ENCODE measurements around the gene WNT5A.

Gene WNT5A

GRCh38 chr3:55458181-55458790 is 28.8 kb downstream of the WNT5A start:
- H3K4me3 ChIP-seq (ENCODE audit: low read length): no peak overlapping the region
- no peaks in the 10 kb centered on the region for H3K27me3 ChIP-seq (ENCODE audit: control insufficient read depth, low read length)
- no peak overlapping the region for H3K27ac ChIP-seq (ENCODE audit: low read depth, low read length)
- H4K20me1 ChIP-seq (ENCODE audit: control insufficient read depth, insufficient read depth, low read depth, low read length): no peaks in the 10 kb centered on the region
- H3K4me1 ChIP-seq (ENCODE audit: control insufficient read depth, low read length): no peaks in the 10 kb centered on the region
- H3K36me3 ChIP-seq (ENCODE audit: control insufficient read depth, low read length): no peaks in the 10 kb centered on the region
- H3F3A ChIP-seq (ENCODE audit: control insufficient read depth, insufficient read depth): no peaks in the 10 kb centered on the region
- TF ChIP-seq EZH2phosphoT487 (IDR thresholded peaks at IDR 0.05; ENCODE audit: borderline replicate concordance, low read length): no peak
- TF ChIP-seq CTCF (IDR thresholded peaks at IDR 0.05; ENCODE audit: low read depth, low read length, poor library complexity, severe bottlenecking): no peak
- H3K9me2 ChIP-seq (replicated peaks; ENCODE audit: control insufficient read depth, low read length): no peaks in the 10 kb centered on the region; the same call in 1 of the 2 replicates
- no peak overlapping the region for H3K4me2 ChIP-seq (ENCODE audit: low read length)
- no peaks in the 10 kb centered on the region for H3K9me3 ChIP-seq (ENCODE audit: control insufficient read depth, insufficient read depth, low read length)
- H3K79me2 ChIP-seq (ENCODE audit: control insufficient read depth, low read length): no peaks in the 10 kb centered on the region

- Histone ChIP-seq H4K20me1 (ENCODE audit: control insufficient read depth, insufficient read depth, low read depth, low read length) (no peaks in the 10 kb centered on the region), H3K27ac (ENCODE audit: low read depth, low read length) (no peak overlapping the region), H3K9me2 (replicated peaks; ENCODE audit: control insufficient read depth, low read length) (no peaks in the 10 kb centered on the region; the same call in 1 of the 2 replicates), H3K9me3 (ENCODE audit: control insufficient read depth, insufficient read depth, low read length) (no peaks in the 10 kb centered on the region), H3F3A (ENCODE audit: control insufficient read depth, insufficient read depth) (no peaks in the 10 kb centered on the region), H3K79me2 (ENCODE audit: control insufficient read depth, low read length) (no peaks in the 10 kb centered on the region), H3K36me3 (ENCODE audit: control insufficient read depth, low read length) (no peaks in the 10 kb centered on the region), H3K4me2 (ENCODE audit: low read length) (no peak overlapping the region), H3K4me3 (ENCODE audit: low read length) (no peak overlapping the region), H3K27me3 (ENCODE audit: control insufficient read depth, low read length) (no peaks in the 10 kb centered on the region), H3K4me1 (ENCODE audit: control insufficient read depth, low read length) (no peaks in the 10 kb centered on the region)
- no peak for TF ChIP-seq EZH2phosphoT487 (IDR thresholded peaks at IDR 0.05; ENCODE audit: borderline replicate concordance, low read length)
- no peak for TF ChIP-seq CTCF (IDR thresholded peaks at IDR 0.05; ENCODE audit: low read depth, low read length, poor library complexity, severe bottlenecking)
These were observed 31.2 kb downstream of the WNT5A start for GRCh38 chr3:55455915-55456314.

- no peaks in the 10 kb centered on the region for H3K4me1 ChIP-seq (ENCODE audit: control insufficient read depth, low read length)
- no peaks in the 10 kb centered on the region for H3K27me3 ChIP-seq (ENCODE audit: control insufficient read depth, low read length)
- no peaks in the 10 kb centered on the region for H3K9me2 ChIP-seq (replicated peaks; ENCODE audit: control insufficient read depth, low read length)
- H3K4me2 ChIP-seq (ENCODE audit: low read length): no peak overlapping the region
- H3K9me3 ChIP-seq (ENCODE audit: control insufficient read depth, insufficient read depth, low read length): no peaks in the 10 kb centered on the region
- TF ChIP-seq CTCF (IDR thresholded peaks at IDR 0.05; ENCODE audit: low read depth, low read length, poor library complexity, severe bottlenecking) (no peak), EZH2phosphoT487 (IDR thresholded peaks at IDR 0.05; ENCODE audit: borderline replicate concordance, low read length) (no peak)
- no peak overlapping the region for H3K4me3 ChIP-seq (ENCODE audit: low read length)
- H3K27ac ChIP-seq (ENCODE audit: low read depth, low read length): no peak overlapping the region
- H3K79me2 ChIP-seq (ENCODE audit: control insufficient read depth, low read length): no peaks in the 10 kb centered on the region
- H3F3A ChIP-seq (ENCODE audit: control insufficient read depth, insufficient read depth): no peaks in the 10 kb centered on the region
- H4K20me1 ChIP-seq (ENCODE audit: control insufficient read depth, insufficient read depth, low read depth, low read length): no peaks in the 10 kb centered on the region
- no peaks in the 10 kb centered on the region for H3K36me3 ChIP-seq (ENCODE audit: control insufficient read depth, low read length)
These were observed 32.5 kb downstream of the WNT5A start for GRCh38 chr3:55454611-55455010.
